Stimulated activated CD4-positive, alpha-beta T cell treated with anti-CD3 and anti-CD28 coated beads, Interleukin-4, amount 100 ng/mL, for 24 hours (primary cell): ENCODE measurements around the gene PRRG2.

Experiments used
- DNase-seq: peaks from one replicate; pipeline ENCODE4 v3.0.0-alpha.2; 2020

The PRRG2 gene

DNA sequence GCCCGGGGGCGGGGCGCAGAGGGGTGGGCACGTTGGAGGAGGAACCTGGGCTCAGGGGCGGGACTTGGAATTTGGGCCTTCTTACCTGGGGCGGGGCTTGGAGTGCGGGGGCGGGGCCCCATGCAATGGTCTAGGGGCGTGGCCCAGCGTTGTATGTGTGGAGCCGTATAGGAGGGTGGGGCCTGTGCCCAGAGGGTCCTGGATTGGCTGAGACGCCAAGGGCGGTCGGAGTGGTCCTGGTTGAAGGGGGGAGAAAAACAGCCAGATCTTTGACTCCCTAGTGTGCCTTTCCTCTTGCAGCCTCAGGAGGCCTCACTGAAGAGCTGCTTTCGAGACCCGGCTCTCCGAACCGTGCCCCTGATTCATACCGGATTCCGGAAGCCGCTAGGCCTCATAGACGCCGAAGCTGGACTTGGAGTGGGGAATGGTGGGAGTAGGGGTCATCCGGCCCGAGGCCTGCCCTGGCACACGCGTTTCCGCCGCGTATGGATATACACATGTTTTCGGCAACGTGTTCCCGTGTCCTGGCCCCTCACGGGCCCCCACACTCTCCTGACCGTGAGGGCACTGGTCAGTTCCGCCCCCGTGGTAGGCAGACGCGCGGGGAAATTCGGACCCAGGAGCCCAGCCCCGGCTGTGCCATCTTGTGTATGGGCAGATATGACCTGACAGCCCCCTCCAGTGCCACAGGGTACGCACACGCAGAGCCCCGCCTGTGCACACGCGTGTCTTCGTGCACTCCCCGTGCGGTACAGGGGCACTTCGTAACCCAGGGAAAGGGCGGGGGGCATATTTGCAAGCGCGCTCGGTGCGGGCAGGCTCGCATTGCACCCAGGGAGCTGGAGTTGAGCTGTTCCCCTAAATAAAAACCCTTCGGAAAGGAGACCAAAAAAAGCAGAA lies 9.2 kb downstream of the PRRG2 start:
- DNase-seq = peak; percentile 90

GRCh38 chr19:49590971-49591730 lies 10.0 kb downstream of the PRRG2 start, which contains the start of gene PRR12:
Gene PRR12 (plus strand): TSS chr19:49591182. CDS start chr19:49591655, 473 bp downstream.
- DNase-seq = peak; percentile 63

DNA sequence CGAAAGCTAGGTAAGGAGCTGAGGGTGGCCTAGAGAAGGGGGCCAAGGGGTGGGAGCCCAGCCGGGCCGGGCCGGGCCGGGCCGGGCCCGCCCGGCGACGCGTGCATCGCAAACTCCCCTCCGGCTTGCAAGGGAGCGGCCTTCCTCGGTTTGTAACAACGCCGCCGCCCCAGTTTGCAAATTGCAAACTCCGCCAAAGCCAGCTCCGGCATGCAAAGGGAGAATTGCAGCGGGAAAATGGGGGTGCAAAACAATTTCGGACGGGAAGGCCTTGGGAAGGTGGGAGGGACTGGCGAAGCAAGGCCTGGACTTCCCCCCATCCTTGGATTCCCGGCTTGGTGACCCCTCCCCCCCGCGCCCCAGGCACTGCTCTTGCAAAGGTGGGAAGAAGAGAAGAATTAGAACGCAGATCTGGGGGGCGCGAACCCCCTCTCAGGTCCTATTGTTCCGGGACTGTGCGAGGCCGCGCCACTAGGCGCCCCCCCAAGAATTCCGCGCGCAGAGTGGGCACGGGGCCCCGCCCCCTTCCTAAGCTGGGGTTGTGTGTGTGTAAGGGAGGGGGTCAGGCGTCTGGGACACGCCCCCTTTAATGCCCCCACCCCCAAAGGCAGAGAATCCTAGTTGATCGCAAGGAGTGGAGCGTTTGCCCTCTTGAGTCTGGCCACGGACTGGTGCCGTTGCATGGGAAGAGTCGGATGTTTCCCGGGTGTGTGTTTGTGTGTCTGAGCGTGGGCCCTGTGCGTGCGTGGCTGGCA lies 10.8 kb downstream of the PRRG2 start:
- peak; percentile 40 for DNase-seq

DNA sequence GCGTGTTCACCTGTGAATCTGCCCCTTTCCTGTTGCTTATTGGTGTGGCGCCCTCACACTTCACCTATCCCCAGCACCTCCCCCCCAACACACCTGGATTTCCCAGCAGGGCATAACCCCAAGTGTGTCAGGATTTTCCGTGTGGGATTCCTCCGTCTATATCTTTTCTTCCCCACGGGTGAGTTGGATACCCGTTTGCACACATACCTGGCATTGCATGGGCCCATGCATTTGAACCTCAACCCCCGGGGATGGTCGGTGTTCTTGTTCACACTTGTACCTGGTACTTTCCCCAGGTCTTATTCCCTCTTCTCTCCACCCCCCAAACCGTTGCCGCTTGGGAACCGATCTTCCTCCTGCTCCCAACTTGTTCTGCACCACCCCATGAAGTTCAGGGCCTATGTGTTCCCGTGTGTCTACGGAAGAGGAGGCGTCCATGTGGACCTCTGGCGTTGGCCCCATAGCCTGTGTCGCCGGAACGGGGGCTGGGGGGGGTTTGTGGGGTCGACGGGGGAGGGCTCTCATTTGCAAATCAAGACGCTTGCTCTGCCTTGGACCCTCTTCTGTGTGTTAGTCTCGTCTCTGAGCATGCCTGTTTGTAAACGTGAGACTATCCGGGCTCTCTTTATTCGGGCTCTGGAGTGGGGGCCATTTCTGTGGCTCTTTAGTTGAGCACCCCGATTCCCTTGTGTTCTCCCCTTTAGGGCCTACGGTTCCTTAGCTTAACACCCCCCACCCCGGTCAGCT lies 11.5 kb downstream of the PRRG2 start:
- peak; percentile 20 for DNase-seq

DNA sequence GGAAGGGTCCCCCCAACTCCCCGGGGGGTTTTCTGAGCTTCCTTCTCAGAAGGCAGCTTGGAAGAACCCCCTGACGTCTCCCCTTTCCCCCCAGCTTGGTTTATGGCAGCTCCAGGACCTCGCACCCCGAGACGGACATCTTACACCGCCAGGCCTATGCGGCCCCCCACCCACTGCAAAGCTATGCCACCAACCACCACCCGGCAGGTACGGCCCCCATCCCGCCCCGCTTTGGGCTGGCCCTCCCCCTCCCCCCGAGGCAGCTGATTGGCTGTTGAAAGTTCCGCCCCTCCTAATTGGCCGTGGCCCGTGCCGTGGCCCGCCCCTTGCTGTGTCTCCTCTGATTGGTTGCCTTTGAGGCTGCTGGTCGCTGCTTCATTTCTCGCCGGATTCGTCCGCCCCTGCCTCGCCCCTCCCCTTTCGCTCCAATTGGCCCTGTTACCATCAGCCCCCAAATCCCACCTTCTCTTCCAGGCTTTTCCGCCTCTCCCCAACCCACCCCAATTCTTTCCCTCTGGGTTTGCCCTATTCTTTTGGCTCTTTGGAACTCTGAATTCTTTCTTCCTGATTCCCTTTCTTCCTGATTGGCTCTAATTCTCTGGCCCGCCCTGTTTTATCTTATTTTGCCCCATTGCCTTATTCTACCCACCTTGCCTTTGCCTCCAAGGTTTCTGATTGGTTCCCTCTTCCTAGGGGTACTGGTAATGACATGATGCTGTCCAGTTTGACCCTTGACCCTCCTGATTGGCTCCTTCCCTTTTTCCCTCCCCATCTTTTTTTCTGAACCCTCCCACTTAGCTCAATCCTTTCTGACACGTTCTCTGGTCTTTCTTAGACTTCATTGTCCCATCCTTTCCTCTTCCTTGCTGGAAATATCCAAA lies 12.4 kb downstream of the PRRG2 start:
- DNase-seq = peak; percentile 94

- DNase-seq = no peak
Observed at GRCh38 chr19:49594157-49594992, 13.3 kb downstream of the PRRG2 start.

DNA sequence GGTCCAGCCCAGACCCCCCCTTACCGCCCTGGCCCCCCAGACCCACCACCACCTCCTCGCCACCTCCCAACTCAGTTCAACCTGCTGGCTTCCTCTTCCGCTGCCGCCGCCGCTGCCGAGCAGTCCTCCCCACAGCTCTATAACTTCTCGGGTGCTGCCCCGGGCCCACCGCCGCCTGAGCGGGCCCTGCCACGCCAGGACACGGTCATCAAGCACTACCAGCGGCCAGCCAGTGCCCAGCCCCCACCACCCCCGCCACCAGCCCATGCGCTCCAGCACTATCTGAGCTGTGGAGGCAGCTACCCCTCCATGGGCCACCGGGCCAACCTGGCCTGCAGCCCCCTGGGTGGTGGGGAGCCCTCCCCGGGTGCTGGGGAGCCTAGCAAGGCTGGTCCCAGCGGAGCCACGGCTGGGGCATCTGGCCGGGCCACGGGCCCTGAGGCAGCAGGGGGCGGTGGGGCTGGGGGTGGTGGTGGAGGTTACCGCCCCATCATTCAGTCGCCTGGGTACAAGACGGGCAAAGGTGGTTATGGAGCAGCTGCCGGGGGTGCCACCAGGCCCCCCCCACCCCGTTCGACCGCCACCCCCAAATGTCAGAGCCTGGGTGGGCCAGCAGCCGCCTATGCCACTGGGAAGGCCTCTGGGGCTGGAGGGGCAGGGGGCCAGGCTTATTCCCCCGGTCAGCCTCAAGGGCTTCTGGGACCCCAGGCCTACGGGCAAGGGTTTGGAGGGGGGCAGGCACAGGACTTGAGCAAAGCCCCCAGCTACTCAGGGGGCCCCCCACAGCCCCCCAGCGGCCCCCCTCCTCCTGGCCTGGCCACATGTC lies 14.1 kb downstream of the PRRG2 start:
- no peak for DNase-seq

- DNase-seq = no peak
Observed at GRCh38 chr19:49595819-49596404, 14.8 kb downstream of the PRRG2 start.

- DNase-seq = no peak
Observed at GRCh38 chr19:49596407-49596806, 15.3 kb downstream of the PRRG2 start.

GRCh38 chr19:49596954-49597702 lies 16.0 kb downstream of the PRRG2 start:
- no peak for DNase-seq

DNA sequence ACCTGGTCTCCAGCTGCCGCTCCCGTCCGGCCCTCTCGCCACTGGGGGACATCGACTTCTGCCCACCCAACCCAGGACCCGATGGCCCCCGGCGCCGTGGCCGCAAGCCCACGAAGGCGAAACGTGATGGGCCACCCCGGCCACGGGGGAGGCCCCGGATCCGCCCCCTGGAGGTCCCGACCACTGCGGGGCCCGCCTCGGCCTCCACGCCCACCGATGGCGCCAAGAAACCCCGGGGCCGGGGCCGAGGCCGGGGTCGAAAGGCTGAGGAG lies 16.5 kb downstream of the PRRG2 start:
- no peak for DNase-seq

DNA sequence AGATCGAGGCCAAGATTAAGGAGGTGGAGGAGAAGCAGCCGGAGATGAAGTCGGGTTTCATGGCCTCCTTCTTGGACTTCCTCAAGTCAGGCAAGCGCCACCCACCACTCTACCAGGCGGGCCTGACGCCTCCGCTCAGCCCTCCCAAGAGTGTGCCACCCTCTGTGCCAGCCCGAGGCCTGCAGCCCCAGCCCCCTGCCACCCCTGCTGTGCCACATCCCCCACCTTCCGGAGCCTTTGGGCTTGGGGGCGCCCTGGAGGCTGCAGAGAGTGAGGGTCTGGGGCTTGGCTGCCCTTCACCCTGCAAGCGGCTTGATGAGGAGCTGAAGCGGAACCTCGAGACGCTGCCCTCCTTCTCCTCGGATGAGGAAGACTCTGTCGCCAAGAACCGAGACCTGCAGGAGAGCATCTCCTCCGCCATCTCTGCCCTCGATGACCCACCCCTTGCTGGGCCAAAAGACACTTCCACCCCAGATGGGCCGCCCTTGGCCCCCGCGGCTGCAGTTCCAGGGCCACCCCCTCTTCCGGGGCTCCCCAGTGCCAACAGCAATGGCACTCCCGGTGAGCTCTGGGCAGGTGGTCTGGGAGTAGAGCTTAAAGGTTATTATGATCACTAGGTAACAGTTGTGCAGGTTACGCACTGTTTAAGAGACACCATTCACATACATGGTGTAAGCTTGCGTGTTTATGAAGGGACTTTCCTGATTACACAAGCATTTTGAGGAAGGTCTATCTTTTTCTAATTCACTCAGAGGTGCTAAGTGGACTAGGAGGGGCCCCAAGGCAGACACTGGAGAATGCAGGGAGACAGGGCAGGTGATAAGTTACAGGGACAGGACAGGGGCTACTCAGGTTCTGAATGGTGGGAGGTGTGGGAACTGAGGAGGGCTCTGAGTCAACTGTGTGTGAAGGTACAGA lies 18.5 kb downstream of the PRRG2 start:
- no peak for DNase-seq

DNA sequence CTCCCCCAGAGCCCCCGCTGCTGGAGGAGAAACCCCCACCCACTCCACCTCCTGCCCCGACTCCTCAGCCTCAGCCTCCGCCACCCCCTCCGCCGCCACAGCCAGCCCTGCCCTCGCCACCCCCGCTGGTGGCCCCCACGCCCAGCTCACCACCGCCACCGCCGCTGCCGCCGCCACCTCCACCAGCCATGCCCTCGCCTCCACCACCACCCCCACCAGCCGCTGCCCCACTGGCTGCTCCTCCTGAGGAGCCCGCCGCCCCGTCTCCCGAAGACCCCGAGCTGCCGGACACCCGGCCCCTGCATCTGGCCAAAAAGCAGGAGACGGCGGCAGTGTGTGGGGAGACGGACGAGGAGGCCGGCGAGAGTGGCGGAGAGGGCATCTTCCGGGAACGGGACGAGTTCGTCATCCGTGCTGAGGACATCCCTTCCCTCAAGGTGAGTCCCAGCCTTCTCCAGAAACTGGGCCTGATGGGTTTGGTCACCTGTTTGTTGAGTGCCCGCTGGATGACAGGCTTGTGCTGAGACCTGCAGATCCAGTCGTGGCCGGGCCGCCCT lies 20.4 kb downstream of the PRRG2 start:
- DNase-seq = no peak

GRCh38 chr19:49602806-49603205 lies 21.7 kb downstream of the PRRG2 start:
- DNase-seq = no peak

DNA sequence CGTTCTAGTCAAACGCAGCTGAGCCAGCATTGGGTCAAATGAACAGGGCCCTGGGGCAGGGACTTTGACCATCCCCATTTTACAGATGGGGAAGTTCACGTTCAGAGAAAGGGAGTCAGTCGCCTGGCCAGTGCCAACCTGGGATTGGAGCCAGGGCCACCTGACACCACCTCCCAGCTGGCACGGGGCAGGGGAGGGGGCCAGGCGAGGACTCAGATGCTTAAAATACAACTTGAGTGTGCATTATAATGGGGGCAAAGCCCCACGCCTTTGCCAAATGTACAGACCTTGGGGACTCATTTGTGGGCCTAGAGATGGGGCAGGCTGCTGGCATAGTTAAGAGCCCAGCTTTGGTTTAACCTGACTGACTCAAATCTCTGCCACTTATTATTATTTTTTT lies 24.5 kb downstream of the PRRG2 start:
- DNase-seq = no peak

DNA sequence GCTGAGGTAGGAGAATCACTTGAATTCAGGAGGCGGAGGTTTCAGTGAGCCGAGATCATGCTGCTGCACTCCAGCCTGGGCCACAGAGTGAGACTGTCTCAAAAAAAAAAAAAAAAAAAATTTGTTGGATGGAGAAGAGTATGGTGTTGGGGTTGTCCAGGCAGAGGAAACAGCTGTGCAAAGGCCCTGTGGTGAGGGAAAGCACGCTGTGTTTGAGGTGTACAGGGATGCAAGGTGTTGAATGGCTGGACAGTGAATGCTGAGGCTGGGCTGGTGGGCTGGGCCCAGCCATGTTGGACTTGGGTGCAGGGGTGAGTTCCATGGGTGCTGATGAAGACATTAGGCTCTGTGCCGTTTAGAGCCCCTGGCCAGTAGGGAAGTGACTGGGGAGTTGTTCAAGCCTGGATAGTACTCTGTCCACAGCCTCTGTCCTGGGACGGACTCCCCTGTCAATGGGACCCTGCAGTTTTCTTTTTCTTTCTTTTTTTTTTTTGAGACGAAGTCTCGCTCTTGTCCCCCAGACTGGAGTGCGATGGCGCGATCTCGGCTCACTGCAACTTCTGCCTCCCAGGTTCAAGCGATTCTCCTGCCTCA lies 28.5 kb downstream of the PRRG2 start:
- DNase-seq = no peak

DNA sequence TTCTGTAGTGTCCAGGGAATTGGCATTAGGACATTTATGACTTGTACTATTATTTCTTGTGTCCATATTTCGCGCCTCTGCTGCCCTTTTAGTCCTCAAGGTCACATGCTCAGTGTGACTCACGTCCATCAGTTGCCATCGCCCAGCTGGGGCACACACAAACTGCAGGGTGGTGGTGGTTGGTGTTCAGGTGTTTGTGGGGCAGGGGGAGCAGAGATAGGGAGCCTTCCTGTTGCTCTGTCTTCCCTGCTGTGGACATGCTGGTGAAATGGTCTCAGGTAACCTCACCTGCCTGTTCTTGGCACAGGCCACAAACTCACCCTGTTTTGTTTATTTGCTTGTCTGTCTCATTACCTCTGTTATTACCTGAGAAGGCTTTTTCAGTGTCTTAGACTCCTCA lies 32.3 kb downstream of the PRRG2 start:
- no peak for DNase-seq
